Activated CD8-positive, alpha-beta memory T cell treated with anti-CD3 and anti-CD28 coated beads for 48 hours (primary cell): ENCODE results near the gene ADIRF.
"Not testable (repeated sequence)": the region's sequence is repeated elsewhere in the genome, so short reads cannot be mapped to it uniquely, and the experiment has no call there.

ENCODE experiments used
- DNase-seq, 3 experiments: peaks; one replicate each; pipeline ENCODE4 v3.0.0-alpha.2; 2020; ENCODE audit warnings: low read depth in 2 of 3, low spot score in 2 of 3

Gene ADIRF

DNA sequence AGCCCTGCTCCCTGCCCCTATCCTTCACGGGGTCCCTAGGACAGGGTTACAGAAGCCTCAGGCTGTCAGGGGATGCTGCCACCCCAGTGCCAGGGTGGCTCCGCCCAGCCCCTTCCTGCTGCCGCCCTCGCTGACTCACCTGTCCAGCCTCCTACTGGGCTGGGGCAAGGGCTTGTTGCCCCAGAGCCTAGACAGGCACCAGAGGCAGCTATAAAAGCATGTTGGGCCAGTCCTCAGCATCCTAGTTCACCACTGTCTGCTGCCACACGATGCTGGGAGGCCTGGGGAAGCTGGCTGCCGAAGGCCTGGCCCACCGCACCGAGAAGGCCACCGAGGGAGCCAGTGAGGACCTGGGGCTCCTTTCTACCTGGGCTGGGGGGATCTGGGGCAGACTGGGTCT, 51.8 kb downstream of the ADIRF start, which contains the start of gene FAM25A:
Gene FAM25A (plus strand): TSS at position 239 of the 400 bp plus-strand sequence. CDS start 31 bp downstream, at position 270.
- not testable (repeated sequence) for DNase-seq
